GM21529 (cell line): Measurements from ENCODE around the gene AIFM3.

Source experiments
- ATAC-seq: cut with Tn5 transposase; IDR thresholded peaks from one replicate; pipeline ENCODE4 v1.9.1; 2021; ENCODE audit not compliant: unreplicated experiment

The AIFM3 gene

DNA sequence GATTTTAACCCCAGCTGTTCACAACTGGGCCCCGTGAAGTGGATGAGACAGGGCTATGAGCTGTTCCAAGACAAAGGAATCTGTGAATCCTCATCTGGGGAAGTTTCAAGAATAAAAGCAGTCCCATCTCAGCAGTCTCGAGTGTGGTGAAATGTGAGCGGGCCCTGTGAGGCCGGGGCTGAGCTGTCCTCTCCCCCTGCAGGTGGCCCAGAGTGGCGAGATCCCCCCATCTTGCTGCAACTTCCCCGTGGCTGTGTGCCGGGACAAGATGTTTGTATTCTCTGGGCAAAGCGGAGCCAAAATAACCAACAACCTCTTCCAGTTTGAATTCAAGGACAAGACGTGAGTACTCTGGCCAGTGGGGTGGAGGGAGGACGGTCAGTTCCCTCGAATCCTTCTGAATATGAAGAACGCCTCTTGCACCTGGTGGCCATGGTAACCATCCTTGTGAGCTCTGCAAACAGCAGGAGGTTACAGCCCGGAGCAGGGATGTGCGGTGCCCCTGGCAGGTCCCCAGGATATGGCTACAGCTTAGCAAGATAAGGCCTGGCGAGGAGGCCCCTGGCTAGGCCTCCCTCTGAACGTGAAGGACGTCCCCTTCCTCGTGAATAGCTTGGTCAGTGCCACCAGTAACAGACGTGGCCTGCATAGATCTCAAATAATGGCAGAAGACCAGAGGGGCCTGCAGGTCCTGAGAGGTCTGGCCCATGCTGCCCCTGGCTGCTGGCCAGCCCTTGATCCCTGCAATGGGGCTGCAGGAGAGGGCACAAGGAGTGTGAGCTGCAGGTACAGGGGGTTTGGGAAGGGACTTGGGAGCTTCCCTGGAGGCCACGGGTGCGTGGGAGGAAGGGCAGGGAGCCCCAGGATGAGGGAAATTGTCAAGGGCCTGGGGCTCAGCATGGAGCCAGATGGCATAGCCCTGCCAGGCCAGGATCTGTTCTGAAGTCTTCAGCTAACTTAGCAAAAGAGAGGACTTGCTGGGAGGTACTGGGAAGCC is 23.4 kb downstream of the AIFM3 start:
- no peak for ATAC-seq

DNA sequence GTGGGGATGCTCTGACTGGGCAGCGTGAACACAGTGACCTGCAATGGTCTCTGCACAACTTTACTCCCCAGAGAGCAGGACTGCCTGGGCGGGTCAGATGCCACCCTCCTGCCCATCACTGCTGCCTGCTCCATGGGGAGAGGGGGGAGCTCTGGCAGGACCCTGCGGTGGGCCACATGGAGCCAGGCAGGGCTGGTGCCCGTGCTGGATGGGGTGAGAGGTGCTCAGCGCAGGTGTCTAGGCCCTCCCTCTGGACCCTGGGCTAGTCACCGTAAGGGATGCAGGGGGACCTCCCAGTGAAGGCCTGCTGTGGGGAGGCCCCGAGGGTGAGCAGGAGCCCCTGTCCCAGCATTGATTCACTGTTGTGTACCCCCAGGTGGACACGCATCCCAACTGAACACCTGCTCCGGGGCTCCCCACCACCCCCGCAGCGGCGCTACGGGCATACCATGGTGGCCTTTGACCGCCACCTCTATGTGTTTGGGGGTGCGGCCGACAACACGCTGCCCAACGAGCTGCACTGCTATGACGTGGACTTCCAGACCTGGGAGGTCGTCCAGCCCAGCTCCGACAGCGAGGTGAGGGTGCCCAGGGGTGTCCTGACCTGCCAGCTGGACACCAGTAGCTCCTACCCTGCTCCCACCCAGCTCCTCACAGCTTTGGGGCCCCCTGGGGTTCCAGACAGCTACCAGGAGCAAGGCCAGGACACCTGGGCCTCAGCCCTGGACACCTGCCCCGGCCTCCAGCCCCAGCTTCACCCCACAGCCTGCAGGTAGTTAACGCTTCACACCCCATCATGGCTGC is 24.4 kb downstream of the AIFM3 start:
- ATAC-seq: no peak

DNA sequence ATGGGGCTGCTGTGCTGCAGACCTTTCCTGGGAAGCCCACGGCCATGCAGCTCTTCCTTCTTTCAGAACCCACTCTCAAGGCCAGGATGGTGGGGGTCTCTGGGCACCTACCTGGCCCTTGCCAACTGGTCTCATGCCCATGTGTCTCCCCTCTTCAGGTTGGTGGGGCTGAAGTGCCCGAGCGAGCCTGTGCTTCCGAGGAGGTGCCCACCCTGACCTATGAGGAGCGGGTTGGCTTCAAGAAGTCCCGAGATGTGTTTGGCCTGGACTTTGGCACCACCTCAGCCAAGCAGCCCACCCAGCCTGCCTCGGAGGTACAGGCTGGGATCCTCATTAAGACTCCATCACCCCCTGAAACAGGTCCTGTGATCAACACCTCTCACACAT is 25.0 kb downstream of the AIFM3 start:
- ATAC-seq: no peak

DNA sequence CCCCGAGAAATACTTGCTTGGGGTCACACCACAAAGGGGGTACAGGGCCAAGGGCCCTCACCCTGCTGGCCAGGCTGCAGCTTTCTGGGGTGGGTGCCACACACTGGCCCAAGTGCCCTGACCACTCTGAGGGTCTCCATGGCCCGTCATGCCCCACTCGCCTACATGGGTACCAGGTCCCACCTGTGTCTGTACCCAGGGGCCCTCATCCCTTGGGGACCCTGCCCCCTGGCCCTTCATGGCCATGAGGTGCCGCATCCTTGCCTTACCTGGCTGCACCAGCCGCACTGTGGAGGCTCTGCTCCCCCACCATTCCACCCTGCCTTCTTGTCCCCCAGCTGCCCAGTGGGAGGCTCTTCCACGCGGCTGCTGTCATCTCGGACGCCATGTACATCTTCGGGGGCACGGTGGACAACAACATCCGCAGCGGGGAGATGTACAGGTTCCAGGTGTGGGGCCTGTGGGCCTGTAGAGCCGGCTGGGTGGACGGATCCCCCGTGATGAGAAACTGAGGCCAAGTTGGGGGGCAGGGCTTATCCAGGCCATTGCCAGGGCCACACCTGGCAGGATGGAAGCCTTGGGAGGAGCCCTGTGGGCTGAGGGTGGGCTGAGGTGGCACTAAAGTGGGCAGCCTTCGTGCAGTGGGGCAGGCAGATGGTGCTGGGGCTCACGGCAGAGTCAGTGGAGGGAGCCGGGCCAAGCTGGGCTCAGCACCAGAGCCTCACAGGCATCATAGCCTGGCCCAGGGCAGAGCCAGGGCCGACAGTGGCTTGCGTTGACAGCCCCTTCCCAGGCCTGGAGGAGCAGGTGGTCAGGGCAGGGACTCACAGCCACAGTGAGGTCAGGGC is 25.6 kb downstream of the AIFM3 start:
- no peak for ATAC-seq

DNA sequence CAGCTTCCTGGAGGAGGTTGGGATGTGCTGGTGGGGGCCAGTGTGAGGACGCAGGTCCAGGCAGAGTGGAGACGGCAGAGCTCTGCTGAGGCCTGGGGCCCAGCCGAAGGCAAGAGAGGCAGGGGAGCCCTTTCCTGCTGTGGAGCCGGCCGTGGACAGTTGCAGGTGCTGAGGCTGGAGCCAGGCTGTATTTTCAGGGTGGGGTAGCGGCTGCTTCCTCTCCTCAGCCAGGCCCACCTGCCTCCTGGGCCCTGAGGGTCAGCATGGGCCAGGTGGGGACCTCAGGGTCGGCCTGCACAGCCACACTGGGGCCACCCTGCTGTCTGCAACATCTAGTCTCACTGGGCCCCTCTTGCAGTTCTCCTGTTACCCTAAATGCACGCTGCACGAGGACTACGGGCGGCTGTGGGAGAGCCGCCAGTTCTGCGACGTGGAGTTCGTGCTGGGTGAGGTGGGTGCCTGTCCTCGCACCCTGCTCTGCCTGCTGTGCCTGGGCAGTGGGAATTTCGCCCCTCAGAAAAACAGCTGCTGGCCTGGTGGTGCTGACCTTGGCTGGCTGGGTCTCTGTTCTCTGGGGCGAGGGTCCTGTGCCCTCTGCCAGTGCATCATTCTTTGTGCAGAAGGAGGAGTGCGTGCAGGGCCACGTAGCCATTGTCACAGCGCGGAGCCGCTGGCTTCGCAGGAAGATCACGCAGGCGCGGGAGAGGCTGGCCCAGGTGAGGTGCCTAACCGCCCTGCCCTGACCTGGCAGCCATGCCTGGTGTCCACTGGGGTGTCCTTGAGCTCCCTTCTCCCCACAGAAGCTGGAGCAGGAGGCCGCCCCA is 26.5 kb downstream of the AIFM3 start:
- ATAC-seq: no peak

DNA sequence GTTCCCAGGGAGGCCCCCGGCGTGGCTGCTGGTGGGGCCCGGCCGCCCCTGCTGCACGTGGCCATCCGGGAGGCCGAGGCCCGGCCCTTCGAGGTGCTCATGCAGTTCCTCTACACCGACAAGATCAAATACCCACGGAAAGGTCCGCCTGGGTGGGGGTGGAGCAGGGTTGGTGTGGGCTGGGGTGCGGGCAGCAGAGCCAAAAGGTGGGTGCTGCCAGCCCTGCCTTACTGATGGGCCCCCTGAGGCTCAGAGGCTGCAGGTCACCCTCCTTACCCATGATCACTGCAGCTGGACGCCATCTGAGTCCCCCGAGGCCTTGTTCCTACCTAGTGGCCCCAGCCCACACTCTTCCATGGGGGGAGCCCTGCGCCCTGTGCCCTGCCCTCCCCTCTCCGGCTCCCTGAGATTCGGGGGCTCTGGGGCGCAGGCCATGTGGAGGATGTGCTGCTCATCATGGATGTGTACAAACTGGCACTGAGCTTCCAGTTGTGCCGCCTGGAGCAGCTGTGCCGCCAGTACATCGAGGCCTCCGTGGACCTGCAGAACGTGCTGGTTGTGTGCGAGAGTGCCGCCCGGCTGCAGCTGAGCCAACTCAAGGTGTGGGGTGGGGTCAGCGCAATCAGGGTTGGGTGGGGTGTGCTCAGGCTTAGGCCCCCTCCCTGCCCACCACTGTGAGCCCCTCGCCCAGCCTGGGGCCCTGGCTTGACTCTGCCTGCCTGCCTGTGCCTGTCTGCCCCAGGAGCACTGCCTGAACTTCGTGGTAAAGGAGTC is 27.3 kb downstream of the AIFM3 start:
- ATAC-seq: no peak

DNA sequence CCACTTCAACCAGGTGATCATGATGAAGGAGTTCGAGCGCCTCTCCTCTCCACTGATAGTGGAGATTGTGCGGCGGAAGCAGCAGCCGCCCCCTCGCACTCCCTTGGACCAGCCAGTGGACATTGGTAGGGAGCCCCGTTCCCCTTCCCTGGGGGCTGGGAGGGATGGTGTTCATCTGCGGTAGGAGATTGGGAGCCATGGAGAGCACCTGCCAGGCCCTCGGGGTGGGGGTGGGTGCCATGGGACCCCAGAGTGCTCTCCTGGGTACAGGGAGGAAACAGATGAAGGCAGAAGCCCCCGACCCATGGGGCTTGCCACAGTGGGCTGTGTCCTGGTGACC is 27.8 kb downstream of the AIFM3 start:
- ATAC-seq: no peak

DNA sequence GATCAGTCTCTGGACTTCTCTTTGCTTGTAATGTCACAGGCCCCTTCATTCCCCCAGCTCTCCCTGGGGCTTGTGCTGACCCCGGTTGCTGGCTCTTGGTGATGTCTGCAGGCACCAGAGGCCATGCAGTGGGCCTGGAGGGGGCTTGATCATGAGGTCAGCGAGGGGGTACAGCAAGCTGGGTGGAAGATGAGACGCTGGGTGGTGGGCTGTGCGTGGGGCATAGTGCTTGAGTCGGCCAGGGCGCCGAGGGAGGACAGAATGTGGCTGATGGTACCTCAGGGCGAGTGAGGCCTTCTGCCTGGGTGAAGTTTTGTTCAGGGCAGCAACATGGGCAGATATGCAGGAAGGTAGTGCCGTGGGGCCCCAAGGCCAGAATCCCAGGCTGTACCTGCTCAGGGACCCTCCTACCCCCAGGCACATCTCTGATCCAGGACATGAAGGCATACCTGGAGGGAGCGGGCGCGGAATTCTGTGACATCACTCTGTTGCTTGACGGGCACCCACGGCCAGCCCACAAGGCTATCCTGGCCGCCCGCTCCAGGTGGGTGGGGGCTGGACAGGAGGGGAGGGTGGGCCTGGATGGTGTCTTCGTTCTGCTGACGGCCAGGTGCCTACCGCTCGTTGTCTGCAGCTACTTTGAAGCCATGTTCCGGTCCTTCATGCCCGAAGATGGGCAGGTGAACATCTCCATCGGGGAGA is 28.4 kb downstream of the AIFM3 start:
- ATAC-seq: no peak

DNA sequence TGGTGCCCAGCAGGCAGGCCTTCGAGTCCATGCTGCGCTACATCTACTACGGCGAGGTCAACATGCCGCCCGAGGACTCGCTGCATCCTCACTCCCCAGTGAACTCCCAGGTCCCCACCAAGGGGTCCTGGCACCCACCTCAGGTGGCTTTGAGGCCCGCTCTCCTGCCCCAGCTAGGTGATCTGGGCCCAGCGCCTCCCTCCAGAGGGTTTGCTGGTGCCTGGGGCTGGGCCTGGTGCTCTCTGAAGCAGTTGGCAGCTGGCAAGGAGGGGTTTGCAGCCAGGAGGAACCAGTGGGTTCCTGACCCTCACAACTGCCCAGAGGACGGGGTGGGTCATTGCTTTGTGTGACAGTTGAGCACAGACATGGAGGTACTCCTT is 29.0 kb downstream of the AIFM3 start:
- no peak for ATAC-seq

DNA sequence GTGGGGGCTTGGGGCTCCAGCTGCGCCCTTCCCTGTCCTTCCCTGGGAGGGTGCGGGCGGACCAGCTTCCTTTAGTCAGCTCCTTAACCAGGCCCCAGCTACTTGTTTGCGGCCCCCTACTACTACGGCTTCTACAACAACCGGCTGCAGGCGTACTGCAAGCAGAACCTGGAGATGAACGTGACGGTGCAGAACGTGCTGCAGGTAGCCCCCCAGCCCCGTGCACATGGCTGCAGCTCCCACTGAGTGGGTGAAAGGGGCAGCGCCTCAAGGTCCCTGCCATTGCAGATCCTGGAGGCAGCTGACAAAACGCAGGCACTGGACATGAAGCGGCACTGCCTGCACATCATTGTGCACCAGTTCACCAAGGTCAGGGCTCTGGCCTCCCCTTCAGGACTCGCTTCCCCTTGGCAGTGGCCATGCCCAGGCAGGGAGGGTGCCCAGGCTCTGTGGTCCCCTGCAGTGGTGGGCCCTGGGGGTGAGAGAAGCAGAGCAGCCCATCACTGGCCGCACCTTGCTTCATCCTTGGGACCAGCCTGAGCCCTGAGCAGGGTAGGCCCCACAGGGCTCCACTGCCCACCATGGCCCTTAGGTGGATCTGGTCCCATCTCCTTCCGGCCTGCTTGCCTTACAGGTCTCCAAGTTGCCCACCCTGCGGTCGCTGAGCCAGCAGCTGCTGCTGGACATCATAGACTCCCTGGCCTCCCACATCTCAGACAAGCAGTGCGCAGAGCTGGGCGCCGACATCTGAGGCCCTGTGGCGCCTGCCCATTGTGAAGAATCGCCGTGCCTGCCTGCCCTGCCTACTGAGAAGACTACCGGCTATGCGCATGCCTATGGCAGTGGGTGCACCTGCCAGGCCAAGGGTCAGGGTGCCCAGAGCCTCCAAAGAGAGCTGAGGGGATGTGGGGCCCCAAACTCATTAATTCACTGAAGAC is 29.8 kb downstream of the AIFM3 start:
- no peak for ATAC-seq

DNA sequence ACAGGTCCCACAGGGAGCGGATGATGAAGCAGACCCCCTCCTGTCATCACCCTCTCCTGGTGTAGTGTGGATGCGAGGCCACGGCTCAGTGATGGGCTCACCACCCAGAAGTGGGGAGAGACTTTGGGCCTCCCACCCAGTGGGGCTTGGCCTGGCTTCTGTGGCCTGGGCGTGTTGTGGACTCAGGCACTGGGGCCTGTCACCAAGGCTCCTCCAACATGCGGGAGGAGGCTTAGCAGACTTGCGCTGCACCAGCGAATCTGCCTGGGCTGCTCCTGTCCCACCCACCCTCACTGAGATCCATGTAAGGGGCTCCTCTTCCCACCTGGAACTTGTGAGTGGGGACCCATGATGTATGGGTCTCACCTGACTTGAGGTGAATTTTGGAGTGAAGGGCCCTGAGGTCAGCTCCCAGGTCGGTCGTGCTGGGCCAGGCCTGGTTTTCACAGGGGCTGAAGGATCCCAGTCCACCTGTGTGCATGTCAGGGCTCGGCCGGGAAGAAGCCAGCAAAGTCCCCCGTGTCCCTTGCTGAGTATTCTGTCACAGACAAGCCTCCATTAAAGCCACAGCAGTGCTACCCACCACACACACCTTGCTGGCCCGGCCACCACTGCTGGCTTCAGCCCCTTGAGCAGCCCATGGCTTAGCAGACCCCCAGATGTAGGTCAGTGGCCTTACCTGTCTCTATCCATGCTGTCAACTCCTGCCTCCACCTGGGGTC is 30.6 kb downstream of the AIFM3 start:
- no peak for ATAC-seq

DNA sequence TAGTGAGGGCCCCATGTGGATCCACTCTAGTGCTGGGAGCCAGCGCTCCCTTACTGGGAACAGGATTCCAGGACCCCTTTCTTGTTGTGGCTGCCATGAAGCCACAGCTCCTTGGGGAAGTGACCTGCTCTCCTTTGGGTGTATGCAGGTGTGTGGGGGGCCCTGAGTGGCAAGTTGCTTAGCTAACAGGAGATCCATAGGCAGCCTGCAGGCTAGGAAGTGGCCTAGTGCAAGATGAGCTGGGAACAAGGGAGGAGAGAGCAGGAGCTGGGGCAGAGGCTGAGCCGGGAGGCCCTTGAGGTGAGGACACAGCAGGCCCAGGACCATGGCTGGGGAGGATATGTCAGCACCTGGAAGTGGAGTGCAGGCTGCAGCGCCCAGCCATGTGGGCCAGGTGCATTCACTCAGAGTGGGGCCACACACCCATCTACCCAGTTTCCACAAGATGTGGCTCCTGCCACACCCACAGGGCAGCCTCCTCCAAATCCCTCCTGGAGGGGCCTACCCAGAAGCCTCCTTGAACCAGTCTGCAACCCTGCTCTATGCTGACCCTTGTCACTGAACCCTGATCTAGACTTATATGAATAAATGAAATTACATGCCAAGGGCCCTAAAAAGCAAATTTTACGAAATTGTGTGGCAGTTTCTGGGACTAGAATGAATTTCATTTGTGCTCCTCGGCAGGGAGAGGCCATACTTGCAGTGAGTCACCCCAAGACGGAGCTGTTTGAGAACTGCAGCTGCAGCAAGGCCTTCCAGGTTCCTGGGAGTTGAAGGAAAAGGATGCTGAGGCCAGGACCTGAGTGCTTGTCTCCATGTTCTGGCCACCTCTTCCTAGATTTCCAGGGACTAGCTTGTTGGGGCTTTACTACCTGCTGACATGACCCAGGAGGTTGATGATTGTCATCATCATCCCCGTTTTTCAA is 31.6 kb downstream of the AIFM3 start:
- no peak for ATAC-seq

DNA sequence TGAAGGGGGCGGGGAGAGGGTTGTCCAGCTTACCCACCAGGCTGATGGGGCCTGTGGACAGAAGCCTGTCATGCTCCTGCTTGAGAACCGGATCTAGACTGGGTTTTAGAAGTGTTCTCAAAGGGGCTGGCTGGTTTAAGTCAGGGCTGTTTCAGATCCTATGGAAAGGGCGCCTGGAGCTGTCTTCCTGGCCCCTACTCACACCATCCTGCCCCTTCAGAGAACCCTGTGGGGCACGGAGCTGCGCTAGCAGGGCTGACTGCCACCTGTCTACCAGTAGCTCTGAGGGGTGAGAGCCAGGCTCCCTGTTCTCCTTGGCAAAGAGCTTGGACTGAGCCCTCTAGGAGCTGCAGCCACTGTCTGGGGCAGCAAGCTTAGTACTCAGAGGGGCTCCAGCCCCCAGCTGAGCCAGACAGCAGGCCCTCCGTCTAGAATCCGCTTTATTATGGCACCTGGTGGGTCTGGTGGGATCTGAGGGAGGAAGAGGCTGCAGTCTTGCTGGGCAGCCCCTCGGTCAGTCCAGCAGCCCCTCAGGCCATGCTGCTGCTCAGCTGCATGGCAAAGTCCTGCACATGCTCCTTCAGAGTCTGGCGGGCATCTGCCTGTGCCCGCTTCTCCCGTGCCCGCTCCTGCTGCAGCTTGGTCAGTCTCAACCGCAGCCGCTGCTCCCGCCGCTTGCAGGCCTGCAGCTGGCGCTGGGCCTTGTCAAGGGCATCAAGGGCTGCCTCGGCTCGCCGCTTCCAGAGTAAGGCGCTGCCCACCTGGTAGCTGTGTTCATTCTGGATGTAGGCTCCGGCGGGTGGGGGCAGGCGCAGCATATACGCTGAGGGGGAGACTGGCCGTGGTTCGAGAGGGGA is 32.5 kb downstream of the AIFM3 start:
- ATAC-seq: no peak

DNA sequence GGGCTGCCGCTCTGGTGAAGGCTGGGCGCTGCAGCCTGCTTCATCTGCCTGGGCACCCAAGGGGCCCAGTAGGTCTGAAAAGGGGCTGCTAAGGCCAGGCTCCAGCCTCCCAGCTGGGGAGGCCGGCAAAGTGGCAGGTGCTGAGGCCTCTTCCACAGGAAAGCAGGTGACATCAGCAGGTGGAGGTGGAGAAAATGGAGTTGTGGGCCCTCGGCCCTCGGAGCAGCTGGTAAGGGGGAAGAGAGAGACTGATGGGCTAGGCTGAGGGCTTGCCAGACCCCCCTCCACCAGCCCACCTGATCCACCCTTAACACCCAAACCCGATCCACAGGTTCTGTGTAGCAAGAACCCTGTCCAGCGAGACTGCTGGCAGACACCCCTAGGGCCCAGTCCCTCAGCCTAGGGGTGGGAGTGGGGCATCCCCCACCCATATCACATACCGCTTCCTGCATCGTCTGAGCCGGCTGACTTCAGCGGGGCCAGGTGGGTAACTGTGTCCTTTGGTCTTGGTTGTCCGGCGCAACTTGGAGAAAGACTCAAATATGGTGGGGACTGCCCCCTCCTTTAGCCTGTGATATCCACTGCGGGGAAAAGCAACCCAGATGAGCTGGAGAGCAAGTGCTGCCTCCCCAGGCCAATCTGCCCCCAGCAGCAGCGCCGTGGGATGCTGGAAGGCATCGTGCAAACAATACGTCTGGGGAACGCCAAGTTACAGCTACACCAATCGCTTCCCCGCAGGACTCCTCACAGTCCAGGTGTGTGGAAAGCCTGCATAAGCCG is 33.3 kb downstream of the AIFM3 start:
- no peak for ATAC-seq
